ENCODE measurements around the gene CXorf66.
"Not testable (repeated sequence)": the region's sequence is repeated elsewhere in the genome, so short reads cannot be mapped to it uniquely, and the experiment has no call there.

The CXorf66 gene

DNA sequence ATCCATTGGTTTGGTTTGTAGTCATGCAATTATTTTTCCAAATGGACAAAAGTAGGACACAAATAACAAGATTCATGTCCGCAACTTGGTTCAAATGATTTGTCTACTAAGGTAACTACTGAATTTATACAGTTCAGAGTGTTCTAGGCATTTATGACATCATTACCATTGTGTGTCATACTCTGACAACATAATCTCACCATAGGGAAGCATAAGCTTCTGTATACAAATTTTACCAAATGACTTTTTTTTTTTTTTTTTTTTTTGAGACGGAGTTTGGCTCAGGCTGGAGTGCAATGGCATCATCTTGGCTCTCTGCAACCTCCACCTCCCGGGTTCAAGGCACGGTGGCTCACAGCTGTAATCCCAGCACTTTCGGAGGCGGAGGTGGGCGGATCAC lies at the start of gene CXorf66:
Gene CXorf66 (minus strand): TSS at position 101 of the 400 bp plus-strand sequence. CDS start 25 bp downstream, at position 76.
- no peak for DNase-seq

DNA sequence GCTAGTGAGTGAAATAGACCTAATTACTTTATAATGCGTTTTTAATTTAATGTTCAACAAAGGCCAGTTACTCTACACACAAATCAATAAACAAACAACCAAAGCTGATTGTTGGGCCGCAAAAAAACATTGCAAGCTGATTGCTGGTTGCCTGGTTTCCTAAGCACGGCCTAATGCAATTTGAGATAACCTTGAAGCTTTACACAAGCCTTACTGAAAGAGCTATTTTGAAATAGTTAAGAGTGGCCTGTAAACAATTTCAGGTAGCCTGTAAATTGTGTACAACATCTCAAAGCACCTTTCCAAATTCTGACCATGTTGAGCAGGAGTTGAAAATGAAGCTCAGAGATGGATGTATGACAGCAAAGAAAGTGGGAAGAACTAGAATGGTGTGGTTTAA lies 17.5 kb upstream of the CXorf66 start:
- no peak for DNase-seq

- DNase-seq: no peak
Measured at GRCh38 chrX:139974471-139974870, 9.2 kb upstream of the CXorf66 start.

- DNase-seq: no peak
Measured at GRCh38 chrX:139972629-139973624, 7.6 kb upstream of the CXorf66 start.

DNA sequence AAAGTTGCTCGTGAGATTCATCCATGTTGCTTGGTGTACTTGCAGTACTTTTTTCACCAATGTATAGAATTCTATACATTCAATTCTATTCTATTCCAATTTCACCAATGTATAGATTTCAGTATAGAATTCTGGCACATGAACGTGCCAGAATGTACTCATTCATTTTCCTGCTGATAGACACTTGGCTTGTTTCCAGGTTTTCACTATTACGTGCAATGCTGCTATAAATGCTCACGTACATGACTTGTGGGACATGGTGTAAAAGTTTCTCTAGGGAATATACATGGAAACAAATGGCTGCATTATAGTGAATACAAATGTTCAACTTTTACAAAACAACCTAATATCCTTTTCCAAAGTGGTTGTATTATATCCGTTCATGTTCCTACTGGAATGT lies 6.8 kb upstream of the CXorf66 start:
- no peak for DNase-seq

- DNase-seq: no peak
Measured at GRCh38 chrX:139971394-139971749, 6.1 kb upstream of the CXorf66 start.

DNA sequence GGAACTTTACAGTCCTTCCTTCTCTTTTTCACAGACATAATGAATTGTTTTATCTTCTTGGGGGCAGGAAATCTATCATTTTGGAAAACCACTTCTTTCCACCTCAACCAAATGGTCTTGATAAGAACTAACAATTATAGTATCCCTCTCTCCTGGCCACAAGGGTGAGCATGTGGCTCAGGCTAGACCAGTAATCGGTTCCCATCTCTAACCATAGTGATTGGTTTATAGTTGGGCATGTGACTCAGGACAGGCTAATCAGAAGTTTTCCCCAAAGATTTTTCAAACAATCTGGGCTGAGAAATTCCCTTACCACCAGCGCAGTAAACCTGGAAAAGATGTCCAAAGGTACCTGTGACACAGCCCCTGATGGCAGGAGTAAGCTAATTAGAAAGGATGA lies 4.0 kb upstream of the CXorf66 start:
- DNase-seq: no peak

DNA sequence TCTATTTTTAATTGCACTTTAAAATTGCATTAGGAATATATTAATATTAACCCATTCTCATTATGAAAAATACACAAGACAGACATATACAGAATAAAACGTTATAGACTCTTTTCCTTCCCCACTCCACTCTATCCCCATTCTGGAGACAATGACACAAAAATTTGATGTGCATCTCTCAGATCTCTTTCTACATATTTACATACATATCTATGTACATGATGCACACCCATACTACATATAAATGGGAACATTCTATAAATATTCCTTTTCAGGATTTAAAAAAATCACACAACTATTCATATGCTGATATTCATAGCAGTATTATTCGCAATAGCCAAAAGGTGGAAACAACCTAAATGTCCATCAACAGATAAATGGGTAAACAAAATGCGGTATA lies 2.4 kb upstream of the CXorf66 start:
- DNase-seq: no peak

DNA sequence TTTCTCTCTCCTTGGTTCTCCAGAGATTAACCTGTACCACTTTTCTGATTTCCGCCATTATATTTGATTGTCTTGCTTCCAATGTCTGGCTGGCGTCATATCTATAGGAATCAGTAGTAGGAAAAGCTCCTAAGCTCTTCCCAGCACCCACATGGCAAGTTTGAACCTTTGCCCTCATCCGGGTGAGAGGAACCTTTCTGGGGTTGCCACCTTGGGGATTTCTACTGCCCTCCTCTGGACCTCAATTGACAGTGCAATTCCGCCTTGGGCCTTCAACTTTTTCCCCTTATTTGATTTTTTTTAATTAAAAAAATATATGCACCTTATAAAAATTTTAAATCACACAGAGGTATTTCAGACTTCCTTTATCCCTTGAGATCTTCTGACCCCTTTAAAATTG lies 2.0 kb upstream of the CXorf66 start:
- DNase-seq: no peak

- not testable (repeated sequence) for DNase-seq
Measured at GRCh38 chrX:139966159-139966558, 838 bp upstream of the CXorf66 start.

- DNase-seq: not testable (repeated sequence)
Measured at GRCh38 chrX:139961091-139961490, 4.2 kb downstream of the CXorf66 start.

GRCh38 chrX:139949703-139950102 lies 15.6 kb downstream of the CXorf66 start:
- DNase-seq: no peak

DNA sequence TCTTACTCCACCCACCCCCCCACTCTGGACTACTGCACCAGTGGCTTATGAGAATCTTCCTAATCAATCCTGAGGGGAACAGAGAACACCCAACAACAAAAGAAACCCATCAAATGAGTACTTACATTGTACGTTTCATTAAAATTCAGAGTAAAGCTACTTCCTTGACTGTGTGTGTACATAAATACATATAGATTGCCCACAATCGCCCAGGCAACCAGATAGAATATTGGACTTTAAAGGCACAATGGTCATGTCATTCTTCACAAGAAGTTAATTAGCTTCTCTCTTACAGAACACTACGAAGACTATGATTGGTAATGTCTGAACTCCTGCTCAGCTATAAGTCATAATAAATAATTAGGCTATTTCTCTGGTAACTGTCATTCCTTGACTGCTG lies 20.2 kb downstream of the CXorf66 start:
- no peak for DNase-seq

GRCh38 chrX:139936259-139936658 lies 29.1 kb downstream of the CXorf66 start:
- DNase-seq: no peak

DNA sequence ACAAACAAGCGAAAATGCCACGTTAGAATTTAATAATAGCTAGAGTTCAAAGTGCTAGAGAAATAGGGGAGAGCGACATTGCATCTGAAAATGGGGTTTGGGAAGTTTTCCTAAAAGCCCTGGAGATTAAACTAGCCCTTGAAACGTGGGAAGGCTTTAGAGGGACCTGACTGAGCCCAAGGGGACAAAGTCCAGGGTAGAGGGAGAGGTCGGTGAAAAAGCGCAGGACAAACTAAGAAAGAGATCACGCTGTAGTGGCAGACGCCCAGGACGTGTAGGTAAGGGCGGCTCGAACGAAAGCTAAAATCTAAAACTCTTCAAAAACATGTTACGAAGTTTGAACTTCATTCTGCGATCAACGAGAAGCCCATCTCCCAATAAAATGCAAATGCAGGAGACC lies 31.4 kb downstream of the CXorf66 start:
- no peak for DNase-seq

DNA sequence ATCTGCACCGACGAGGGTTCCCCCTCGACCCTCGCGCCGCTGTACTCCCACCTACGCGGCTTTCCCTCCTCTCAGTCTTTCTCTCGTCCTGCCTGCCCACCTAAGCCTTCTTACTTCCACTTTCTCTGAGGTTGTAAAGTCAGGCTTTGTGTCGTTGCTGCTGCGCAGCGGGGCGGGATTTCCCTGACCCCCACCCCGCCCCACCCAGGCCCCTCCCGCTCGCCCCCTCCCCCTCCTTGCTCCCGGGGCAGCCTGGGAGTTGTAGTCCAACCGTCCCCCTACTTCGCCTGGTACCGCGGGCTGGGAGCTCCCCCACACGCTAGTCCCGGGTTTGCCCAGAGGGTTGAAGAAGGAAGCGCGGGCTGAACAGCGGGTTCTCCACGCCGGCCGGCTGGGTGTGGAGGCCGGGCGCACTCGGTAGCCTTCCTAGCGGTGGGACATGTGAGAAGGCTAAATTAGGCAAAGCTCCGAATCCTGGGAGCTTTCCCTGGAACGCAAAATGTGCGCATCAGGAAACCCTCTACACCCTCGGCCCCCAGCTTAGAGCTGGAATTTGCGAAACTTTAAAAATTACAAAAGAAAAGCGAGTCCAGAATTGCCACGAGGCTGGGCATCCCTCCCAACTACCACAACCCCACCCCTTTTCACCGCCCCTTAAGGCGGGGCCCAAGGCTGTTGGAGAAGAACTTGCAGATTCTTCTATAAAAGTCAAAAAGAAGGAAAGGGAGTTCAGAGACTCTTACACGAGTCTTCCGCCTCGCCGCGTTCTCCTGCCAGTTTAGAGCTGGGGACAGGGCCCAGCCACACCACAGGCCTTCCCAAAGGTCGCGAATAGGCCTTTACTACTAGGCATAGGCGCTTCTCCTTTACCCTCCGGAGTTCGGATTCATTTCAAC lies 32.2 kb downstream of the CXorf66 start, which contains the start of gene ATP11C:
Gene ATP11C (minus strand): TSS at position 153 of the 896 bp plus-strand sequence. CDS start 1,011 bp downstream, outside the sequence.
- peak; percentile 76 for DNase-seq

DNA sequence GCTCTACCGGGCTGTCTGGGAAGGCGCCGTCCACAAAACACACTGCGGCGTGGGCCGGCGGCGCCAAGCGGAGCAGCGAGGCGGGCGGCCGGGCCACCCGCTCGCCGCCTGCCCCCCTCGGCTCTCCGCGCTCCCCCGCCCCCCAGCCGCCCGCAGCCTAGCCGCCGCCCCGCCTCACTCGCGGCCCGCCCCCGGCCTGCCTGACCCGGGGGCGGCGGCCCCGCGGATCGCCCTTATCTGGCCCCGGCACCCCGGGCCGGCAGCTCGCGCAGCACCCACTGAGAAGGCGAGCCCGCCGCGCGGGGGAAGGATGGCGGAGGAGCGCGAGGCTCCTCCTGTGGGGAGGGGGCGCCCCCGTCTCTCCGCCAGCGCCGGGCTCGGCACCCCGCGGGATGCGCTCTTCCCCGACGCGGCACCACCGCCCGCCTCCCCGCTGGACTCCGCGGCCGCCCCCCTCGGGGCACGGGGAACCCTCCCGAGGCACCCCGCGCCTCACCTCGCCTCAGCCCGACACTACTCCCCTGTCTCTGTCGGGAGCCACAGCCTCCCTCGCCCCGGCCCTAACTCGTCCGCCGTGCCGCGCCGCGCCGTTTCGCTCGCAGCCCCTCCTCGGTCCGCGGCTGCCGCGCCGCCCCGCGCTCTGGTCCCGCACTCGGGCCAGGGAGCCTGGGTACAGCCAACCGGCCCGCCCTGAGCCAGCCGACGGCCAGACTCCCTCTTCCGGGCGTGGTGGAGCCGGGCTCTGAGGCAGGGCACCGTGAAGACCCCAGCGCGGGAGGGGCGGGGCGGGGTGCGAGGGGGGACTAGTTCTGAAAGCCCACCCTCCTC lies 33.0 kb downstream of the CXorf66 start:
- peak; percentile 37 for DNase-seq

- no peak for DNase-seq
Measured at GRCh38 chrX:139931646-139932072, 33.7 kb downstream of the CXorf66 start.

GRCh38 chrX:139930916-139931645 lies 34.2 kb downstream of the CXorf66 start:
- peak; percentile 9 for DNase-seq

DNA sequence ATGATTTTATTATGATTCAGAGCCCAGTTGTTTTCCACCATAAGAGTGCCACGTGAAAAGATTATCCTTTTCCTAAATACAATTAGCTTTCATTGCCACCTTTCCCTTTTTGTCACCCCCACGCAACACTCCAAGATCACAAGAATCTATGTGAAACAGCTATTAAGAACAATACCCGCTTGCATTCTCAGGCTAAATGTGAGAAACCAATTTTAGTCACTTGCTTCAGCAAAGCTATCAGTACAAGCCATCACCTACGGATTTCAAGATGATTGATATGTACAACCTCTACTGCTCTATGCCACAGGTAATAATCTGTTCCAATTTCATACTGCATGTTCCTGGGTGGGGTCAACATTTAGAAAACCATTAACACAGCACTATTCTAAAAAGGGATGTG lies 34.9 kb downstream of the CXorf66 start:
- no peak for DNase-seq

GRCh38 chrX:139929876-139930275 lies 35.4 kb downstream of the CXorf66 start:
- DNase-seq: no peak

GRCh38 chrX:139924696-139925095 lies 40.6 kb downstream of the CXorf66 start:
- DNase-seq: no peak
